ENCODE results near the gene CRTC3.

CRTC3 gene

GRCh38 chr15:90618330-90619125 is 88.8 kb downstream of the CRTC3 start:
- Histone ChIP-seq H4K20me1 (ENCODE audit: insufficient read depth, low read length, poor library complexity, severe bottlenecking) (no peaks in the 10 kb centered on the region), H3K9ac (ENCODE audit: low read depth, low read length, poor library complexity, severe bottlenecking) (no peak overlapping the region), H3K4me1 (ENCODE audit: insufficient read depth, low read length, poor library complexity, severe bottlenecking) (peaks cover 26% of the 10 kb centered on the region), H3K4me3 (ENCODE audit: low read length, poor library complexity, severe bottlenecking) (no peak overlapping the region), H3K36me3 (ENCODE audit: insufficient read depth, low read length) (peaks cover 9% of the 10 kb centered on the region; the same call in 1 of the 2 replicates), H3K9me2 (replicated peaks; ENCODE audit: low read depth, low read length) (no peaks in the 10 kb centered on the region), H3K9me3 (ENCODE audit: insufficient read depth, low read depth, low read length) (no peaks in the 10 kb centered on the region), H3K79me2 (ENCODE audit: insufficient read depth, low read length) (no peaks in the 10 kb centered on the region), H3F3A (ENCODE audit: low read depth) (peaks cover 7% of the 10 kb centered on the region; the same call in 1 of the 2 replicates), H3K27me3 (ENCODE audit: insufficient read depth, low read length, poor library complexity, severe bottlenecking) (no peaks in the 10 kb centered on the region), H3K4me2 (ENCODE audit: low read depth, low read length, poor library complexity, severe bottlenecking) (no peak overlapping the region), H2AFZ (ENCODE audit: low read length) (no peak overlapping the region)
- TF ChIP-seq CTCF (conservative IDR thresholded peaks at IDR 0.05; ENCODE audit: low read length): peak; percentile 41
- no peak for TF ChIP-seq EZH2phosphoT487 (IDR thresholded peaks at IDR 0.05; ENCODE audit: borderline replicate concordance)

GRCh38 chr15:90619468-90619867 is 89.7 kb downstream of the CRTC3 start:
- Histone ChIP-seq H3K9me3 (ENCODE audit: insufficient read depth, low read depth, low read length) (no peaks in the 10 kb centered on the region), H3K79me2 (ENCODE audit: insufficient read depth, low read length) (no peaks in the 10 kb centered on the region), H3K9me2 (replicated peaks; ENCODE audit: low read depth, low read length) (no peaks in the 10 kb centered on the region), H3F3A (ENCODE audit: low read depth) (peaks cover under 1% of the 10 kb centered on the region; the same call in 1 of the 2 replicates), H3K9ac (ENCODE audit: low read depth, low read length, poor library complexity, severe bottlenecking) (peak overlapping the region; percentile 63), H3K4me1 (ENCODE audit: insufficient read depth, low read length, poor library complexity, severe bottlenecking) (peaks cover 21% of the 10 kb centered on the region), H3K27me3 (ENCODE audit: insufficient read depth, low read length, poor library complexity, severe bottlenecking) (no peaks in the 10 kb centered on the region), H4K20me1 (ENCODE audit: insufficient read depth, low read length, poor library complexity, severe bottlenecking) (no peaks in the 10 kb centered on the region), H3K36me3 (ENCODE audit: insufficient read depth, low read length) (peaks cover 6% of the 10 kb centered on the region; the same call in 1 of the 2 replicates), H3K4me3 (ENCODE audit: low read length, poor library complexity, severe bottlenecking) (peak overlapping the region; percentile 49), H3K4me2 (ENCODE audit: low read depth, low read length, poor library complexity, severe bottlenecking) (peak overlapping the region; percentile 59), H2AFZ (ENCODE audit: low read length) (no peak overlapping the region)
- no peak for TF ChIP-seq EZH2phosphoT487 (IDR thresholded peaks at IDR 0.05; ENCODE audit: borderline replicate concordance)
- TF ChIP-seq CTCF (conservative IDR thresholded peaks at IDR 0.05; ENCODE audit: low read length): peak; percentile 39

- H3K9me3 ChIP-seq (ENCODE audit: insufficient read depth, low read depth, low read length): no peaks in the 10 kb centered on the region
- peak overlapping the region; percentile 49 for H3K4me3 ChIP-seq (ENCODE audit: low read length, poor library complexity, severe bottlenecking)
- TF ChIP-seq CTCF (conservative IDR thresholded peaks at IDR 0.05; ENCODE audit: low read length) (no peak), EZH2phosphoT487 (IDR thresholded peaks at IDR 0.05; ENCODE audit: borderline replicate concordance) (no peak)
- peak overlapping the region; percentile 63 for H3K9ac ChIP-seq (ENCODE audit: low read depth, low read length, poor library complexity, severe bottlenecking)
- no peak overlapping the region for H2AFZ ChIP-seq (ENCODE audit: low read length)
- peaks cover 8% of the 10 kb centered on the region; the same call in 1 of the 2 replicates for H3K36me3 ChIP-seq (ENCODE audit: insufficient read depth, low read length)
- no peaks in the 10 kb centered on the region for H3K27me3 ChIP-seq (ENCODE audit: insufficient read depth, low read length, poor library complexity, severe bottlenecking)
- H3F3A ChIP-seq (ENCODE audit: low read depth): no peaks in the 10 kb centered on the region
- peaks cover 19% of the 10 kb centered on the region for H3K4me1 ChIP-seq (ENCODE audit: insufficient read depth, low read length, poor library complexity, severe bottlenecking)
- no peaks in the 10 kb centered on the region for H3K79me2 ChIP-seq (ENCODE audit: insufficient read depth, low read length)
- no peaks in the 10 kb centered on the region for H3K9me2 ChIP-seq (replicated peaks; ENCODE audit: low read depth, low read length)
- peak overlapping the region; percentile 59 for H3K4me2 ChIP-seq (ENCODE audit: low read depth, low read length, poor library complexity, severe bottlenecking)
- no peaks in the 10 kb centered on the region for H4K20me1 ChIP-seq (ENCODE audit: insufficient read depth, low read length, poor library complexity, severe bottlenecking)
Observed at GRCh38 chr15:90619939-90620338, 90.2 kb downstream of the CRTC3 start.
